Trophoblast cell (in vitro differentiated cells and primary cell): Measurements from ENCODE around the gene TOX4.

Experiments used
- DNase-seq, 2 donors: peaks; one replicate each; pipeline ENCODE4 v3.0.0-alpha.2; 2016
- H2AFZ ChIP-seq: 2 replicates; pipeline ENCODE4 v1.6.1; 2013; ENCODE audit warnings: low read length, moderate library complexity, mild to moderate bottlenecking; ENCODE audit not compliant: insufficient read depth, poor library complexity
- H2AK5ac ChIP-seq: 2 replicates; pipeline ENCODE4 v1.6.1; 2013; ENCODE audit warnings: mild to moderate bottlenecking, low read length
- H2BK120ac ChIP-seq: 2 replicates; pipeline ENCODE4 v1.6.1; 2013; ENCODE audit warnings: low read length, mild to moderate bottlenecking, moderate library complexity; ENCODE audit not compliant: insufficient read depth, poor library complexity
- H2BK12ac ChIP-seq: 2 replicates; pipeline ENCODE4 v1.6.1; 2013; ENCODE audit warnings: mild to moderate bottlenecking, low read length, moderate library complexity
- H2BK5ac ChIP-seq: 2 replicates; pipeline ENCODE4 v1.6.1; 2013; ENCODE audit warnings: low read length, low read depth, moderate library complexity, mild to moderate bottlenecking; ENCODE audit not compliant: poor library complexity
- H3K14ac ChIP-seq: 2 replicates; pipeline ENCODE4 v1.6.1; 2013; ENCODE audit warnings: mild to moderate bottlenecking, low read length
- H3K18ac ChIP-seq: 2 replicates; pipeline ENCODE4 v1.6.1; 2013; ENCODE audit warnings: mild to moderate bottlenecking, low read length
- H3K23ac ChIP-seq: 2 replicates; pipeline ENCODE4 v1.6.1; 2013; ENCODE audit warnings: low read length
- H3K27ac ChIP-seq: 2 replicates; pipeline ENCODE4 v1.5.1; 2013; ENCODE audit warnings: low read depth, mild to moderate bottlenecking, inconsistent platforms, low read length, moderate library complexity
- H3K27me3 ChIP-seq: 2 replicates; pipeline ENCODE4 v1.6.1; 2013; ENCODE audit warnings: inconsistent platforms, mild to moderate bottlenecking, low read length, moderate library complexity; ENCODE audit not compliant: insufficient read depth
- H3K36me3 ChIP-seq, 2 experiments: 1 replicate in 1 of 2; 2 replicates in 1 of 2; pipeline ENCODE4 v1.6.1; 2013; ENCODE audit warnings: low read length in 2 of 2, mild to moderate bottlenecking in 2 of 2, moderate library complexity in 1 of 2; ENCODE audit not compliant: insufficient read depth in 2 of 2, control insufficient read depth in 1 of 2
- H3K4ac ChIP-seq: 2 replicates; pipeline ENCODE4 v1.6.1; 2013; ENCODE audit warnings: low read depth, mild to moderate bottlenecking, low read length, moderate library complexity
- H3K4me1 ChIP-seq, 2 experiments: 1 replicate in 1 of 2; 2 replicates in 1 of 2; pipeline ENCODE4 v1.6.1; 2013; ENCODE audit warnings: low read length in 2 of 2, mild to moderate bottlenecking in 2 of 2, moderate library complexity in 1 of 2; ENCODE audit not compliant: insufficient read depth in 2 of 2, control insufficient read depth in 1 of 2
- H3K4me2 ChIP-seq: 2 replicates; pipeline ENCODE4 v1.6.1; 2013; ENCODE audit warnings: inconsistent platforms, mild to moderate bottlenecking, low read length, moderate library complexity
- H3K4me3 ChIP-seq: 2 replicates; pipeline ENCODE4 v1.5.1; 2013; ENCODE audit warnings: mild to moderate bottlenecking, low read depth, low read length, inconsistent platforms
- H3K79me1 ChIP-seq: one replicate; pipeline ENCODE4 v1.6.1; 2013; ENCODE audit warnings: low read length
- H3K79me2 ChIP-seq: 2 replicates; pipeline ENCODE4 v1.6.1; 2013; ENCODE audit warnings: low read length, mild to moderate bottlenecking; ENCODE audit not compliant: control insufficient read depth, insufficient read depth, poor library complexity
- H3K9ac ChIP-seq: 2 replicates; pipeline ENCODE4 v1.6.1; 2013; ENCODE audit warnings: mild to moderate bottlenecking, low read length
- H3K9me3 ChIP-seq: 2 replicates; pipeline ENCODE4 v1.6.1; 2013; ENCODE audit warnings: low read depth, mild to moderate bottlenecking, control low read depth, inconsistent platforms, low read length; ENCODE audit not compliant: insufficient read depth
- H4K12ac ChIP-seq: 2 replicates; pipeline ENCODE4 v1.6.1; 2013; ENCODE audit warnings: low read depth, mild to moderate bottlenecking, low read length, moderate library complexity
- H4K8ac ChIP-seq: 2 replicates; pipeline ENCODE4 v1.6.1; 2013; ENCODE audit warnings: low read depth, mild to moderate bottlenecking, low read length, moderate library complexity
- H4K91ac ChIP-seq: one replicate; pipeline ENCODE4 v1.6.1; 2013; ENCODE audit warnings: low read depth, mild to moderate bottlenecking, low read length, moderate library complexity
- WGBS: extraction: QIAGEN DNeasy Blood & Tissue Kit; methylation state at CpG from one replicate; pipeline ENCODE4 v1.1.7; 2013; ENCODE audit warnings: missing lambda C conversion rate; ENCODE audit not compliant: insufficient read length, insufficient coverage; ENCODE audit errors: extremely low coverage; 5-methylcytosine and 5-hydroxymethylcytosine counted together

TOX4 gene

GRCh38 chr14:21523203-21523602, 46.2 kb downstream of the TOX4 start:
- no peak overlapping the region for H2BK5ac ChIP-seq
- H3K23ac ChIP-seq, result no peak overlapping the region
- H3K36me3 ChIP-seq, result peaks cover 4 to 8% of the 10 kb centered on the region in 2 experiments
- no peak overlapping the region for H3K4me3 ChIP-seq
- H3K79me2 ChIP-seq, result peaks cover 1% of the 10 kb centered on the region
- no peak overlapping the region for H3K14ac ChIP-seq
- peaks cover 5 to 8% of the 10 kb centered on the region in 2 experiments for H3K4me1 ChIP-seq
- H3K27me3 ChIP-seq, result no peaks in the 10 kb centered on the region
- no peak overlapping the region for H4K8ac ChIP-seq
- H3K9ac ChIP-seq, result no peak overlapping the region
- no peak overlapping the region for H3K27ac ChIP-seq
- H3K18ac ChIP-seq, result no peak overlapping the region
- no peak overlapping the region for H2BK12ac ChIP-seq
- H2AFZ ChIP-seq, result no peak overlapping the region
- H2BK120ac ChIP-seq, result no peak overlapping the region
- H3K4ac ChIP-seq, result no peak overlapping the region
- H3K4me2 ChIP-seq, result no peak overlapping the region
- WGBS, result no CpG with 5 or more reads among the region's 7 CpGs
- no peak overlapping the region for H4K12ac ChIP-seq
- no peaks in the 10 kb centered on the region for H3K79me1 ChIP-seq
- no peak overlapping the region for H2AK5ac ChIP-seq
- no peak overlapping the region for H4K91ac ChIP-seq
- no peak for DNase-seq
- peaks cover 1% of the 10 kb centered on the region for H3K9me3 ChIP-seq

GRCh38 chr14:21524575-21525490, 47.8 kb downstream of the TOX4 start:
- Histone ChIP-seq H3K27me3 (no peaks in the 10 kb centered on the region), H3K79me1 (no peaks in the 10 kb centered on the region), H2BK12ac (no peak overlapping the region), H4K91ac (peak overlapping the region; percentile 10), H2AFZ (no peak overlapping the region), H3K14ac (no peak overlapping the region), H3K79me2 (peaks cover 1% of the 10 kb centered on the region), H3K4me1 (peaks cover 5 to 8% of the 10 kb centered on the region in 2 experiments), H3K4ac (no peak overlapping the region), H3K4me2 (peak overlapping the region; percentile 84), H3K9ac (no peak overlapping the region), H2BK5ac (no peak overlapping the region), H2AK5ac (no peak overlapping the region), H3K18ac (no peak overlapping the region), H2BK120ac (no peak overlapping the region), H4K8ac (no peak overlapping the region), H4K12ac (no peak overlapping the region), H3K4me3 (no peak overlapping the region), H3K9me3 (peaks cover 1% of the 10 kb centered on the region), H3K23ac (no peak overlapping the region), H3K36me3 (peaks cover 4 to 8% of the 10 kb centered on the region in 2 experiments), H3K27ac (no peak overlapping the region)
- WGBS, result no CpG with 5 or more reads among the region's 18 CpGs
- DNase-seq, result no peak

- WGBS, result no CpG with 5 or more reads among the region's 12 CpGs
- peaks cover 1% of the 10 kb centered on the region for H3K9me3 ChIP-seq
- peak overlapping the region; percentile 91 for H3K4me3 ChIP-seq
- peak overlapping the region; percentile 3 for H3K18ac ChIP-seq
- H3K79me1 ChIP-seq, result no peaks in the 10 kb centered on the region
- no peak overlapping the region for H2BK120ac ChIP-seq
- H3K23ac ChIP-seq, result no peak overlapping the region
- H3K4ac ChIP-seq, result no peak overlapping the region
- no peak overlapping the region for H4K8ac ChIP-seq
- H2BK12ac ChIP-seq, result no peak overlapping the region
- peaks cover 4 to 8% of the 10 kb centered on the region in 2 experiments for H3K36me3 ChIP-seq
- no peaks in the 10 kb centered on the region for H3K27me3 ChIP-seq
- H2AK5ac ChIP-seq, result no peak overlapping the region
- H3K4me2 ChIP-seq, result peak overlapping the region; percentile 84
- no peak overlapping the region for H3K27ac ChIP-seq
- peak overlapping the region; percentile 23 for H2AFZ ChIP-seq
- peaks cover 1% of the 10 kb centered on the region for H3K79me2 ChIP-seq
- H2BK5ac ChIP-seq, result no peak overlapping the region
- no peak overlapping the region for H4K12ac ChIP-seq
- DNase-seq, result no peak
- peaks cover 5 to 8% of the 10 kb centered on the region in 2 experiments for H3K4me1 ChIP-seq
- H3K9ac ChIP-seq, result no peak overlapping the region
- H3K14ac ChIP-seq, result no peak overlapping the region
- peak overlapping the region; percentile 10 for H4K91ac ChIP-seq
Measured at GRCh38 chr14:21525571-21525961, 48.6 kb downstream of the TOX4 start.

GRCh38 chr14:21525962-21526671, 49.1 kb downstream of the TOX4 start, which contains the start of gene SALL2:
Gene SALL2, minus strand, starts transcription at chr14:21526346. Its CDS starts 219 bp downstream, at chr14:21526127.
- peaks cover 4 to 8% of the 10 kb centered on the region in 2 experiments for H3K36me3 ChIP-seq
- H3K9me3 ChIP-seq, result peaks cover 1% of the 10 kb centered on the region
- peak within 1 kb of the TSS; percentile 69 for H3K18ac ChIP-seq
- no peak within 1 kb of the TSS for H3K4ac ChIP-seq
- peak within 1 kb of the TSS; percentile 84 for H3K4me2 ChIP-seq
- peak within 1 kb of the TSS; percentile 50 for H4K91ac ChIP-seq
- H2BK12ac ChIP-seq, result no peak within 1 kb of the TSS
- no peak for DNase-seq
- peak within 1 kb of the TSS; percentile 79 for H4K12ac ChIP-seq
- peaks cover 1% of the 10 kb centered on the region for H3K79me2 ChIP-seq
- H3K27ac ChIP-seq, result no peak within 1 kb of the TSS
- H4K8ac ChIP-seq, result peak within 1 kb of the TSS; percentile 87
- peaks cover 5 to 8% of the 10 kb centered on the region in 2 experiments for H3K4me1 ChIP-seq
- no peaks in the 10 kb centered on the region for H3K27me3 ChIP-seq
- H3K23ac ChIP-seq, result no peak within 1 kb of the TSS
- H2BK120ac ChIP-seq, result no peak within 1 kb of the TSS
- peak within 1 kb of the TSS; percentile 91 for H3K4me3 ChIP-seq
- no peaks in the 10 kb centered on the region for H3K79me1 ChIP-seq
- peak within 1 kb of the TSS; percentile 89 for H3K14ac ChIP-seq
- peak within 1 kb of the TSS; percentile 79 for H3K9ac ChIP-seq
- H2AFZ ChIP-seq, result peak within 1 kb of the TSS; percentile 74
- H2AK5ac ChIP-seq, result no peak within 1 kb of the TSS
- no CpG with 5 or more reads among the region's 43 CpGs for WGBS
- H2BK5ac ChIP-seq, result no peak within 1 kb of the TSS
